Endodermal cell (in vitro differentiated cells): Measurements from ENCODE around the gene TMEM8B. TPM values are rescaled to one million over a fixed set of nuclear protein-coding genes. Genes with fewer than 3 reads are reported as not detected.

ENCODE experiments used
- DNase-seq: peaks from one replicate; pipeline ENCODE4 v3.0.0-alpha.2; 2017
- H3K27ac ChIP-seq: 2 replicates; pipeline ENCODE4 v1.5.1; 2013; ENCODE audit warnings: mild to moderate bottlenecking, low read depth, low read length, moderate library complexity
- H3K27me3 ChIP-seq: 2 replicates; pipeline ENCODE4 v1.6.1; 2013; ENCODE audit warnings: mild to moderate bottlenecking, low read length, moderate library complexity; ENCODE audit not compliant: insufficient read depth, control insufficient read depth, poor library complexity, severe bottlenecking
- H3K36me3 ChIP-seq: 2 replicates; pipeline ENCODE4 v1.7.0; 2013; ENCODE audit warnings: mild to moderate bottlenecking, low read length, moderate library complexity; ENCODE audit not compliant: control insufficient read depth, insufficient read depth
- H3K4me1 ChIP-seq: one replicate; pipeline ENCODE4 v1.7.0; 2013; ENCODE audit warnings: low read length; ENCODE audit not compliant: control insufficient read depth, insufficient read depth
- H3K4me3 ChIP-seq: 2 replicates; pipeline ENCODE4 v1.5.1; 2013; ENCODE audit warnings: mild to moderate bottlenecking, low read length, moderate library complexity
- H3K9ac ChIP-seq: 2 replicates; pipeline ENCODE4 v1.6.1; 2013; ENCODE audit warnings: mild to moderate bottlenecking, low read length, moderate library complexity; ENCODE audit not compliant: poor library complexity, severe bottlenecking; ENCODE audit errors: extremely low read depth
- H3K9me3 ChIP-seq: 2 replicates; pipeline ENCODE4 v1.6.1; 2013; ENCODE audit warnings: mild to moderate bottlenecking, low read length, moderate library complexity; ENCODE audit not compliant: control insufficient read depth
- H3K27ac Mint-ChIP-seq: 2 replicates; pipeline ENCODE4 v1.8.0; 2020; ENCODE audit warnings: mixed read lengths
- H3K27me3 Mint-ChIP-seq: 2 replicates; pipeline ENCODE4 v1.8.0; 2021; ENCODE audit warnings: mild to moderate bottlenecking, mixed read lengths; ENCODE audit not compliant: insufficient read depth
- H3K36me3 Mint-ChIP-seq: 2 replicates; pipeline ENCODE4 v1.8.0; 2020; ENCODE audit warnings: low read depth, mixed read lengths
- H3K4me1 Mint-ChIP-seq: 2 replicates; pipeline ENCODE4 v1.8.0; 2020; ENCODE audit warnings: mixed read lengths
- H3K4me3 Mint-ChIP-seq: 2 replicates; pipeline ENCODE4 v1.8.0; 2020; ENCODE audit warnings: mild to moderate bottlenecking, moderate library complexity, mixed read lengths
- H3K9me3 Mint-ChIP-seq: 2 replicates; pipeline ENCODE4 v1.8.0; 2020; ENCODE audit warnings: mild to moderate bottlenecking, mixed read lengths
- CTCF ChIP-seq: fragments of 200-600 bp; sonication (generic); conservative IDR thresholded peaks from 2 replicates; pipeline ENCODE4 v1.5.0; 2021; ENCODE audit warnings: antibody characterized with exemption, mild to moderate bottlenecking
- WGBS, 2 experiments: methylation state at CpG; one replicate each; pipeline versions ENCODE4 v1.1.5 to v1.1.7; 2013; ENCODE audit warnings: missing lambda C conversion rate in 2 of 2, mixed read lengths in 1 of 2; ENCODE audit not compliant: insufficient coverage in 1 of 2, insufficient read length in 1 of 2; 5-methylcytosine and 5-hydroxymethylcytosine counted together
- total RNA-seq, 2 donors: library from RNA; stranded (reverse); fragmentation: NEBNext Ultra II Directional in 1 of 2; extraction: Animal tissue kit (Norgen Biotek cat#: 25700) in 1 of 2; gene quantifications; 2 replicates in 1 of 2; 3 replicates in 1 of 2; pipeline ENCODE4 v1.2.1, GENCODE V29; 2021

The TMEM8B gene
- total RNA-seq, 2 donors from 2014 or later = 12.8 to 18.3 TPM

GRCh38 chr9:35867538-35867937, 38.5 kb downstream of the TMEM8B start:
- no peak for DNase-seq
- Mint-ChIP-seq H3K4me1 (no peaks in the 10 kb centered on the region), H3K4me3 (no peak overlapping the region), H3K36me3 (no peaks in the 10 kb centered on the region), H3K27ac (no peak overlapping the region), H3K27me3 (peaks cover 12% of the 10 kb centered on the region), H3K9me3 (no peaks in the 10 kb centered on the region)
- no peaks in the 10 kb centered on the region for H3K36me3 ChIP-seq
- no peak overlapping the region for H3K9ac ChIP-seq
- no peaks in the 10 kb centered on the region for H3K9me3 ChIP-seq
- 90 to 100% methylated on average over 3 to 4 of the region's 4 CpGs for WGBS, 2 experiments
- TF ChIP-seq CTCF = no peak
- H3K4me1 ChIP-seq = no peaks in the 10 kb centered on the region
- H3K27me3 ChIP-seq = no peaks in the 10 kb centered on the region
- H3K27ac ChIP-seq = no peak overlapping the region
- H3K4me3 ChIP-seq = no peak overlapping the region

GRCh38 chr9:35868933-35869332, 39.9 kb downstream of the TMEM8B start:
- H3K9me3 ChIP-seq = no peaks in the 10 kb centered on the region
- TF ChIP-seq CTCF = no peak
- Mint-ChIP-seq H3K27ac (no peak overlapping the region), H3K4me3 (no peak overlapping the region), H3K9me3 (no peaks in the 10 kb centered on the region), H3K4me1 (no peaks in the 10 kb centered on the region), H3K36me3 (no peaks in the 10 kb centered on the region), H3K27me3 (peaks cover 7% of the 10 kb centered on the region)
- H3K4me3 ChIP-seq = no peak overlapping the region
- no peak overlapping the region for H3K9ac ChIP-seq
- no peaks in the 10 kb centered on the region for H3K36me3 ChIP-seq
- no peaks in the 10 kb centered on the region for H3K4me1 ChIP-seq
- no peak overlapping the region for H3K27ac ChIP-seq
- DNase-seq = no peak
- WGBS, 2 experiments = 83 to 100% methylated on average over 1 to 2 of the region's 2 CpGs
- no peaks in the 10 kb centered on the region for H3K27me3 ChIP-seq

DNA sequence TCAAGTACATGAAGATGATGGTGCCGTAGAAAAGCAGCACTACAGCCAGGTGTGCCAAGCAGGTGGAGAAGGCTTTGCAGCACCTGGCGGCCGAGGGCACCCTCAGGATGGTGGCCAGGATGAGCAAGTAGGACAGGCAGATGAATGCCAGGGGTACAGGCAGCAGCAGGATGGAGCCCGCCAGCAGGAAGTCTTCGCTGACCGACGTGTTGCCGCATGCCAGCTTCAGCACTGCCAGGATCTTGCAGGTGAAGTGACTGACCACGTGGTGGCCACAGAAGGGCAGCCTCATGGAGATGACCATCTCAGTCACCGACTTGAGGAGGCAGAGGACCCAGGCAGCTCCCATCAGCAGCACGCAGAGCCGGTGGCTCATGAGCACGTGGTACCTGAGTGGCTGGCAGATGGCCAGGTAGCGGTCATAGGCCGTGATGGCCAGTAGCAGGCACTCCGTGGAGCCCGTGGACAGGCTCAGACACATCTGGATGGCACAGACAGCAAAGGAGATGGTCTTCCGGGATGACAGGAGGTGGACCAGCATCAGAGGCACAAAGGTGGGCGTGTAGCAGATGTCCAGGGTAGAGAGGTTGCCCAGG, 40.7 kb downstream of the TMEM8B start:
- H3K27me3 ChIP-seq = no peaks in the 10 kb centered on the region
- no peak for DNase-seq
- H3K27ac Mint-ChIP-seq = no peak overlapping the region
- TF ChIP-seq CTCF = no peak
- H3K9me3 Mint-ChIP-seq = no peaks in the 10 kb centered on the region
- no peak overlapping the region for H3K4me3 Mint-ChIP-seq
- WGBS, 2 experiments = 90 to 97% methylated on average over 15 to 19 of the region's 19 CpGs
- H3K4me1 ChIP-seq = no peaks in the 10 kb centered on the region
- no peaks in the 10 kb centered on the region for H3K9me3 ChIP-seq
- H3K27me3 Mint-ChIP-seq = peaks cover 7% of the 10 kb centered on the region
- H3K4me3 ChIP-seq = no peak overlapping the region
- no peak overlapping the region for H3K27ac ChIP-seq
- H3K36me3 ChIP-seq = no peaks in the 10 kb centered on the region
- no peaks in the 10 kb centered on the region for H3K36me3 Mint-ChIP-seq
- no peak overlapping the region for H3K9ac ChIP-seq
- no peaks in the 10 kb centered on the region for H3K4me1 Mint-ChIP-seq
